NCI-H2081 (cell line): ENCODE measurements around the gene AP2B1.

Source experiments
- DNase-seq, 2 experiments: peaks; one replicate each; lab custom pipeline; 2025; lab: John Stamatoyannopoulos, UW

The AP2B1 gene

GRCh38 chr17:35773679-35774425 is 186.7 kb downstream of the AP2B1 start:
- no peak for DNase-seq

GRCh38 chr17:35774499-35774898 is 187.4 kb downstream of the AP2B1 start:
- DNase-seq = no peak

GRCh38 chr17:35775039-35775438 is 187.9 kb downstream of the AP2B1 start:
- DNase-seq = no peak

- DNase-seq = no peak
These were observed 188.5 kb downstream of the AP2B1 start for GRCh38 chr17:35775583-35775982.
